GM21529 (cell line): ENCODE data around the gene KISS1R.

Source experiments
- ATAC-seq: cut with Tn5 transposase; IDR thresholded peaks from one replicate; pipeline ENCODE4 v1.9.1; 2021; ENCODE audit not compliant: unreplicated experiment

Gene KISS1R

DNA sequence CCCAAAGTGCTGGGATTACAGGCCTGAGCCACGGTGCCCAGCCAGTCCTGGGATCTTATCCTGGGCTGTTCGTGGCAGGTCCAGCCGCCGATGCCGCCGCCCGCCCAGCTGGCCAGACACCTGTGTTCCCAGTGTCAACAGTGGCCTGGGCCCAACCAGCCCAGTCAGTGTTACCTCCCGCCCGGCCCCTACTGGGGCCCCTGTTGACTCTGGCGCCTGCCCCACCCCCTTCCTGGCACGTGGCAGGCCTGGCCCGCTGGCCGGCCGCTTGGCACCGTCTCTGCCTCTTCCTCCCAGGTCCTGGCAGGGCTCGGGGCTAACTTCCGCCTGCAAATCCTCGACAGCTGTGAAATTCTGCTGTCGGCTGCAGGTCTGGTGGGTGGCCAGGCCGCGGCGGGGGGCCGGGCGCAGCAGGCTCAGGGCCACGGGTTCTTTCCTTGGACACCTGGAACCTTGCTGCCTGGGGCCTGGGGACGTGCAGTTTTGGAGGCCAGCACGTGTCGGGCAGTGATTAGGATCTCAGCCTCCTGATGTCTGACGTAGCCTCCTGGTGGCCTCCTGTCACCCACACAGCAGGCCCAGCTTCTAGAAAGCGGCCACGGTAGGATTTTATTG lies 17.8 kb downstream of the KISS1R start:
- ATAC-seq, result no peak

DNA sequence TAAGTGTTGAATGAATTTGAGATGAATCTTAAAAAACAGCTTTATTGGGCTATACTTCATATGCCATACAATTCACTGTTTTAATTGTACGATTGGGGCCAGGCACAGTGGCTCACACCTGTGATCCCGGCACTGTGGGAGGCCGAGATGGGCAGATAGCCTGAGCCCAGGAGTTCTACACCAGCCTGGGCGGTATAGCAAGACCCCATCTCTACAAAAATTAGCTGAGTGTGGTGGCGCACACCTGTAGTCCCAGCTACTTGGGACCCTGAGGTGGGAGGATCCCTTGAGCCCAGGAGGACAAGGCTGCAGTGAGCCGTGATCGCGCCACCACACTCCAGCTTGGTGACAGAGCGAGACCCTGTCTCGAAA lies 19.0 kb downstream of the KISS1R start:
- no peak for ATAC-seq

DNA sequence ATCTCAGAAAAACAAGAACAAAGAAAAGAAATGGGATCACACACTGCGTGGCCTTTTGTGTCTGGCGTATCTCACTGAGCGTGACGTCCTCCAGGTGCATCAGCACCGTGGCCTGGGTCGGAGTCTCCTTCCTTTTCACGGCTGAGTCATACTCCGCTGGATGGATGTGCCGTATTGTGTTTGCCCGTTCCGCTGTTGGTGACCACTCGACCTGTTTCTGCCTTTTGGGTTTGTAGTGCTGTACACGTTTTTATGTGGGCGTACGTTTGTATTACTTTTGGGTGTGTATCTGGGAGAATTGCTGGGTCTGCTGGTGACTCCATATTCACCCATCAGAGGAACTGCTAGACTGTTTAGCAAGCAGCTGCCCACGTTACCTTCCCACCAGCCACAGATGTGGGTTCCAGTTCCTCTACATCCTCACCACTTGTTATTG lies 20.1 kb downstream of the KISS1R start:
- ATAC-seq, result no peak

DNA sequence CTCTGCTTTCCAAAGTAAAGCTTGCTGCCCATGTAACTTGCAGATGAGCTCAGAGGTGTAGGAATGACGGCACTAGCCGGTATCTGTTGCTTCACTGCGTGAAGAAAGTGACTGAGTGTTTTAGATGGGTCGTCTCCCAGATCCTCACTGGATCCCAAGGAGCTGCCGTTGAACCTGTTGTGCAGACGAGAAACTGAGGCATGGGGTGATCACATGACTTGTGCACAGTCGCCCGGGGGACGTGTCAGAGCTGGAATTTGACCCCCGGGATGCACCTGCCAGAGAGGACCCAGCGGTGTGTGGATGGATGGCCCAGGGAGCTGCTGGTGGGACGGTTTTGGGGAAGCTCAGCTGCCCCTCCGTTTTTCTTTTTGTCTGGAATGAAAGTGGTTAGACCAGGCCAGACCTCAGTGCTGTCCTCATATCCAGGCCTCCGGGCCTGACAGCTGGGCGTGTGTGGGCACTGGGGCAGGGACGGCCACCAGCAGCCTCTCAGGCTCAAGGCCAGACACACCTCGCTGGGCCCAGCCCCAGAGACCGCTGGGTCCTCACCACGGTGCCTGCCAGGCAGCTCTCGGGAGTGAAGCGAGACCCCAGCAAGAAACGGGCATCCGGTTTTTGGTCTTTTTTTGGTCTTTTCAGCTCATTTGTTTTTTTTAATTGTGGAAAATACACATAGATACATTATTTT lies 21.2 kb downstream of the KISS1R start:
- ATAC-seq, result no peak

DNA sequence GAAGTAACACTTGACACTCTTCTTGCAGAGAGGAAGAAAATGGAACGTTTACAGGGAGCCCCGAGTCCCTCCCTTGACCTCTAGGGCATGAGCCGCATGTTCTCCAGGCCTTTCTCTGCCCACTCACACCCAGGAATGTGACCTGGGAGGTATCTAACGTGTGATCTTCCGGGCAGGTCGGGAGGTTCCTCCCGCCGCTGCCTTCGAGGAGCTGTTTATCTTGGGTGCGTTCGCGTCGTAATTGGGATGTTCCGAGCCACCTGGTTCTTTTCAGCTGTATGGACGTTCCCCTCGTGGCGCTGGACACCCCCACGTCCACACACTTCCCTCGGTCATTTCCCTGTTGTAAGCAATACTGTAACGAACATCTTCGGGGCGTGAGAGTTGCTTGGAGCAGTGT lies 22.3 kb downstream of the KISS1R start:
- no peak for ATAC-seq

DNA sequence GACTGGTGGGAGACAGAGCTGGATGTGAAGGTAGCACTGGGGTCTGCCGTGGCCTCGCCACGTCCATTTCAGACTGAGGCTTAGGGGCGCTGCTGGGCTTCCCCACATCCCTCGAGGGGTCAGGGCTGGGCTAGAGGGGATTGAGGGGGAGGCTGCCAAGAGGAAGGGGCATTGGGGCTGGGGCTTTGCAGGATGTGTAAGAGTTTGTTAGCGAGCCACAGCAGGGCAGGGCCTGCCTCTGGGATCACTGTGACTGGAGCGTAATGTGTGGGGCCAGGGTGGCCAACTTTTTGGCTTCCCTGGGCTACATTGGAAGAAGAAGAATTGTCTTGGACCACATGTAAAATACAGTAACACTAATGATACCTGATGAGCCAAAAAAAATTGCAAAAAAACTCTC lies 22.8 kb downstream of the KISS1R start:
- ATAC-seq, result no peak

DNA sequence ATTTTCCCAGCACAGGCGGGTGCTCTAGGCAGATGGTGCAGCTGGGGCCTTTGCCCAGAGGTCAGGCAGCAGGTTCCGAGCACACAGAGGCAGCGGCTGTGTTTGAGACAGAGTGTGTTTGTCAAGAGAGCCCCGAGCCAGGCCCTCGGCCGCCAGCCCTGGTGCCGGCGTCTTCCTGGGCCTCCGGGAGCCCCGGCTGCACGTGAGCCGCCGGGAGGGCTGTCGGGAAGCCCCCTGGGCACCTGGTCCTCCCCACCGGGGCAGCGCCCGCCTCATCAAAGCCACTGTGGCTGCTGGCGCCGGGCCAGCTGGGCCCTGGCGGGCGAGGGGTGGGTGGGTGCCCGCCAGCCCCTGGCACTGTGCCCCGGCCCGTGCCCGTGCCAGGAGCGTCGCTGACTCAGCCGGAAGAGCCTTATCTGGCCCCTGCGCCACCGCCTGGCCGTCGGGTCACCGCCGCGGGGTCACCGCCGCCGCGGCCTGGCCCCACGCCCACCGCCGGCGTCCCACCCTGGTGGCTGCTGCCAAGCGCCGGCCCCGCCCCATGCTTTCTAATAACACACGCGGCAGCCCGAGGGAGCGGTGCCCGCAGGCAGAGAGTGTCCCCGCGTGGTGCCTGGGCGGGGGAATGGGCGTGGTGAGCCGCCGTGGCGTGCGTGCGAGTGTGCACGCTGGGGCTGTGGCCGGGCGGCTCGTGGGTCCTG lies 23.6 kb downstream of the KISS1R start:
- ATAC-seq, result no peak

DNA sequence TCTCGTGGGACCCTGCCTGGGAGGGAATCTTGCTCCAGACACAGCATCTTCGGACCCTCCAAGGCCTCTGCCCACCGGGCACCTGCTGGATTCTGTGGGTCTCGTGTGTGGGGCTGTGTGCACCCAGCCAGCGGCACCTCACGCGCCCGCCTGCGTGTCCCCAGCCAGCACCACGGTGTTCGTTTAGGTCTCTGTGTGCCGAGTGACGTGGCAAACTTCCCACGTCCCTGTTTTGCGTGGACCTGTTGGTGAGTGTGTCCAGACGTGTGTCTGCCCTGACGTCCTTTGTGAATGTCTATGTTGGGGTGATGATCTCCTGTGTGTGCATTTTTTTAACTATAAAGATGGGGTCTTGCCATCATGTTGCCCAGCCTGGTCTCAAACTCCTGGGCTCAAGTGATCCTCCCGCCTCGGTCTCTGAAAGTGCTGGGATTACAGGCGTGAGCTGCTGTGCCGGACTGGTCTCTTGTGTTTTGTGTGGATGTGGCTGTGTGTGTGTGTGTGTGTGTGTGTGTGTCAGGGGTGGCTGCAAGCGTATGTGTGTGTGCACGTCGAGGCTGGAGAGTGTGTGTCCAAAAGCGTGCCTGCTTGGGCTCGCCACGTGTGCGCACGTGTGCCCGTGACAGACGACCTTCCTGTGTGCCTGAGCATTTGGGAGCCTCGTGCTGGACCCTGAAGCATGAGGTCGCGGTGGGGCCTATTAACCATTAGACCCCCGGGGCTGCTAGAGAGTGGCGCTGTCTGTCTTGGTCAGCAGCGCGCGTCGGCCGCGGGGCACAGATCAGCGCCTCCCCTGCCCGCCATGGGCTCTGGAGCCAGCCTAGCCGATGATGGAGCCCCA lies 24.4 kb downstream of the KISS1R start:
- ATAC-seq, result no peak

DNA sequence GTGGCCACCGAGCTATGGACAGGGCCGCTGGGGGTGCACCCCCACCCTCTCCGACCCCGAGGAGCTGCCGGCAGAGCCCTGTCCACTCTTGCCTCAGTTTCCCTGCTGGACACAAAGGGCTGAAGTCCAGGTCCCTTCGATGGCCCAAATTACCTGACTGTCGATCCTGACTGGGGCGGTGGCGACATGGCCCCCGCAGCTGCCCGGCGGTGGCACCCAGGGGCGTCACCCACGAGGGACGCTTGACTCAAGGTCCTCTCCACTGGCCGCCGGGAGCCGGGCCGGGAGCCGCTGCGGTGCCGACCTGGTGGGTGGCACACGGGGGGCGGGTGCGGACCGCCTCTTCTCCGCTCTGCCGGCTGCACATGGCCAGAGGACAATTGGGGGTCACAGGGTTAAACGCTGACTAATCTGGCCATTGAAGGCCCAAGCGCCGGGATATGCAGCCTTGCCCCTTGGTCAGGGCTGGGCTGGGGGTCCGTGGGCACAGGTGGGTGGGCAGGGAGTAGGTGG lies 25.1 kb downstream of the KISS1R start:
- no peak for ATAC-seq

DNA sequence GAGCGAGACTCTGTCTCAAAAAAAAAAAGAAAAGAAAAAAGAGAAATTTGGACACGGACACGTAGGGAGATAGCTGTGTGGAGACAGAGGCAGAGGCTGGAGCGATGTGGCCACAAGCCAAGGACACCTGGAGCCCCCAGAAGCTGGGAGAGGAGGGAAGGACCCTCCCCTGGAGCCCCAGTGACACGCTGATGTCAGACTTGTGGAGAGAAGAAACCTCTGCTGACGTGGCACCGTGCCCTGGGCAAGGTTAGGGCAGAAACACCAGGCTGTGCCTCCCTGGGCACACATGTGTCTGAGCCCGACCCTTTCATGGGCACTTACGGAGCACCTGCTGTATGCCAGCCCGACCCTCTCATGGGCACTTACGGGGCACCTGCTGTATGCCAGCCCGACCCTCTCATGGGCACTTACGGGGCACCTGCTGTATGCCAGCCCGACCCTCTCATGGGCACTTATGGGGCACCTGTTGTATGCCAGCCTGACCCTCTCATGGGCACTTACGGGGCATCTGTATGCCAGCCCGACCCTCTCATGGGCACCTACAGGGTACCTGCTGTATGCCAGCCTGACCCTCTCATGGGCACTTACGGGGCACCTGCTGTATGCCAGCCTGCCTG lies 26.5 kb downstream of the KISS1R start:
- ATAC-seq, result no peak

DNA sequence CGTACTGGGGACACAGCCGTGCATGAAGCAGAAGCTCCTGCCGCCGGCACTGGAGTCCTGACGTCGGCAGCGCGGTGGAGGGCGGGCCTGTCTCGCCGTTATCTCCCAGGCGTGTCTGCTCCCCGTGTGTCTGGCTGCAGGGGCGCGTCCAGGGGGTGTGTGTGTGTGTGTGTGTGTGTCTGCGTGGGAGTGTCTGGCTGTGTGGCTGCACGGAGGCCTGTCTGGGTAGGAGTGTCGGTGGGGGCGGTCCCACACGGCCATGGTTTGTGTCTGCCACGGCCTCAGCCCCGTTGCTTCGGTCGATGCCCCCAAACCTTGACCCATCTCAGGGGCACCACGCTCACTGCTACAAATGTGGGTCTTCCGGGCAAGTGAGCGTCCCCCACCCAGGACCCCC lies 27.0 kb downstream of the KISS1R start:
- no peak for ATAC-seq

DNA sequence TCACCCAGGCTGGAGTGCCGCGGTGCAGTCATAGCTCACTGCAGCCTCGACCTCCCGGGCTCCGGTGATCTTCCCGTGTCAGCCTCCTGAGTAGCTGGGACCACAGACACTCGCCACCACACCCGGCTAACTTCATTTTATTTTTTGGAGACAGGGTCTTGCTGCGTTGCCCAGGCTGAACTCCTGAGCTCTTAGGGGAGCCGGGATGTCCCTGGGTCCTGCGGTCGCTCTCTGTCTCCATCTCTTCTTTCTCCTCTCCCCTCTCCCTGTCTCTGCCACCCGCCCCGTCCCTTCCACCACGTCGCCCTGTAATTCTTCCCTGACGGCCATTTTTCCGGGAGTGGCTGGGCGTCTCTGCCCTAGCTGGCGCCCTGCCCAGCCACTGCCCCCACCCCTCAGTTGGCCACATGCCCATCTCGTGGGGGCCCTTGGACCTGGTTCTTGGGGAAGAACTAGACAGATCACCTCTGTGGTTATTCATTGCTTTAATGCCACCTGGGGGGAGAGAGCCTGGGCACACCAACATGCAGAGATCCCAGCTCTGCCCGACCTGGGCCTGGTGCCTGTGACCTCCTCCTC lies 27.6 kb downstream of the KISS1R start:
- ATAC-seq, result no peak

DNA sequence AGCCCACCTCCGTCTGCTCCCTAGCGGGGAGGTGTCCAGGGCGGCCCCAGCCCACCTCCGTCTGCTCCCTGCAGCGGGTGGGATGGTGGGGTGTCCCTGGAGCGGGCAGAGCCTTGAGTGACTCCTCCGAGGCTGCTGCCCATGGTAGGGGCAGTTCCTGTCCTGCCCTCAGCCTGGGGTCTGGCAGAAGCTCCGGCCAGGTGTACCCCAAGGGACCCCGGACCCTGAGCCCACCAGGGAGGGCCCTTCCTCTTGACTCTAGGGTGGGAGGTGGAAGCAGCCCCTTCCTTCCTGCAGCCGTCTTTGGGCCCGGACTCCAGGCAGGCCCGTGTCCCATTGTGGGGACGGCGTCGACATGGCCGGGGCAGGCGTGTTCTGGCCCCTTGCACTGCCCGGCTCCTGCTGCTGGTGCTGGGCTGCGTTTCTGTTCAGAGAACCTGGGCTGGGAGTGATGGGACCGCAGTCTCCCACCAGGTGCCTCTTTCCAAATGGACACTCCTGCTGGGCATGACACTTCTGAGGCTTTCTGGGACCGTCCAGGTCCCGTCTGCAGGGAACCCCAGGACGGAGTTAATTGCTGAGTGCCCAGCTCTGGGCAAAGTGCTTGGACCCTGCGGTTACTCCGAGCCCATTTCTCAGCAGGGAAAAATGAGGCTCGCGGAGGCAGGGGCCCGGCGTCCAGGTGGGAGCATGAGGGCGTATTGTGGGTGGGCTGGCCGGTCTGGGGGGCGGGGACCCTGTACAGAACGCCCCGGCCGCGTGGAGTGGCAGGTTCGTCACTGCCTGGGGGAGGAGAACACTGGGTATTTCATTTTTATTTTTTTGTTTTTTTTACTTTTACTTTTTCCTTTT lies 28.5 kb downstream of the KISS1R start:
- no peak for ATAC-seq

DNA sequence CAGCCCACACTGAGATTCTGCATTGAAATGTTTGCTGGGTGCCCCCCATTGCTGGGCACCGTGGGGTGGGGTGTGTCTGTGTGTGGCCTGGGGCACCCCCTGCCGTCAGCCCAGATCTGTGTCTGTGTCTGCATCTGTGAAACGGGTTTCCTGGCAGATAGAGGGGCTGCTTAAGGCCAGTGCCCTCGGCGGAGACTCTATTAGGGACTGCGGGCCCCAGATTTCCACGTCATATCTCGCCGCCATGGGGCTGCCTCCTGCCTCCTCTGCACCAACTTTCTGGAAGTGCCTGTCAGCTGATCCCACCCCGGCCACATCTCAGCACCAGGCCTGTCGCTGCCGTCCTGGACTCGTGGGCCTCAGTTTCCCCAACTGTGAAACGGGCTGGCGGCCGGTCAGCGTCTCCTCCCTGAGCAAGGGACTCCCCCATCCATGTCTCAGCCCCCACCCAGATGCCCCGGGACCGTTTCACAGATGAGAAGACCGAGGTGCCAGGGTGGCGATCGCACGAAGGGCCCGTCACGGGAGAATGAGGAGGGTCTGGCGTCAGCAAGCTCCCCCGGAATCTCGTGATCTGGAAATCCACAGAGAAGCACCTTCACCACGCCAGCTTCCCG lies 30.1 kb downstream of the KISS1R start:
- peak; percentile 10 for ATAC-seq

DNA sequence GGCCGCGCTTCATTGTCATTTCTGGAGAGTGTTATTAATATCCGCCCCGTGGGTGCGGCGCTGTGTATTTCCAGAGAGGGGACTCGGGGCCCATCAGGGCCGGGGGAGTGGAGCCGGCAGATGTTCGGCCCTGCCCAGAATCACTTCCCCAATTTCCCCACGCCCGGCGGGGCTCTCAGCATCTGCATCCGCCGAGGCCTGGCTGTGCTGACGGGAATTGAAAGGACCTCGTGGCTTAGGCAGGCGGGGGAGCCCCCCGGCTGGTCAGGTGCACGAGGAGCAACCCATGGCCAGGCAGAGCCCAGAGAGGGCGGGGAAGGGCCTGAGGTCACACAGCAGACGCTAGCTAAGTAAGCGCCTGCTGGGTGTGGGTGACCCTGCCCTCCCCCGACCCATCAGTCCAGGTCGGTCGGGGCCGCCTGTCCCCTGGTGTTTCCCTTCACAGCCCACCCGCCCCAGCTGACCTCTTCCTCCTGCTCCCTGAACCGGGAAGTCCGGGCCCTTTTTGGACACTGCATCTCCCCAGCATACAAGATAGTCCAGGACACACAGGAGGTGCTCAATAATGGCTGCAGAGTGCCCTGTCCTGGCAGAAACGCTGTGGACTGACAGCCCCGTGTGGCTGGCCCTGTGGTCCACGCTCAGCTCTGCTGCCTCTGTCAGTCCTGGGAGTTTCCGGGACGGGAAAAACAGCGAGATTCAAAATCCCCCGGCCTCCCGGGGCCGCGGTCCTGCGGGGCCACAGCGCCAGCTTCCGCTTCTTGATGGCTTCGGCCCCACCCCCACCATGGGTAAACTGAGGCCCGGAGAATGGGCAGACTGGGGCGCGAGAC lies 30.8 kb downstream of the KISS1R start:
- ATAC-seq, result peak; percentile 59

DNA sequence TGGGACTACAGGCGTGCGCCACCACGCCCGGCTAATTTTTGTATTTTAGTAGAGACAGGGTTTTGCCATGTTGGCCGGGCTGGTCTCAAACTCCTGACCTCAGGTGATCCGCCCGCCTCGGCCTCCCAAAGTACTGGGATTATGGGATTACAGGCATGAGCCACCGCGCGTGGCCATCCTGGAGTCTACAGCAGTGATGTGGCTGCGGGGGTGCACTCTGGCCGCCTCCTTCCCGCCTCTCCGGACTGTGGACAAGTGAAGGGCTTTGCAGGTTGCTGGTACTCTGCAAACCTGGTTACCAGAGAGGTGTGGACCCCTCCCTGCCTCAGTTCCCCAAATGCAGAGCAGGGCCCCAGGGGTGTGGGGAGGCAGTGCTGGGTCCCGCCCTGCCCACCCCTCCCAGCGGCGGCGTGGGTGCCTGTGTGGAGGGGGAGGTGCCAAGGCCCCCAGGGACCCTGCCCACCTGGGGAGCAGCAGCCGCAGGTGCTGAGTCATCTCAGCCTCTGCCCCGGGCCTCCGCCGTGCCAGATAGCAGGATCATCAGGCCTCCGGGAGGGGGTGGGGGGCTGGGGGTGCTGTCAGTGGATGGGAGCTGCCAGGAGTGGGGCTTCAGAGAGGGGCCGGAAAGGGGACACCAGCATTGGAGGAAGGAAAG lies 31.8 kb downstream of the KISS1R start:
- ATAC-seq, result no peak

DNA sequence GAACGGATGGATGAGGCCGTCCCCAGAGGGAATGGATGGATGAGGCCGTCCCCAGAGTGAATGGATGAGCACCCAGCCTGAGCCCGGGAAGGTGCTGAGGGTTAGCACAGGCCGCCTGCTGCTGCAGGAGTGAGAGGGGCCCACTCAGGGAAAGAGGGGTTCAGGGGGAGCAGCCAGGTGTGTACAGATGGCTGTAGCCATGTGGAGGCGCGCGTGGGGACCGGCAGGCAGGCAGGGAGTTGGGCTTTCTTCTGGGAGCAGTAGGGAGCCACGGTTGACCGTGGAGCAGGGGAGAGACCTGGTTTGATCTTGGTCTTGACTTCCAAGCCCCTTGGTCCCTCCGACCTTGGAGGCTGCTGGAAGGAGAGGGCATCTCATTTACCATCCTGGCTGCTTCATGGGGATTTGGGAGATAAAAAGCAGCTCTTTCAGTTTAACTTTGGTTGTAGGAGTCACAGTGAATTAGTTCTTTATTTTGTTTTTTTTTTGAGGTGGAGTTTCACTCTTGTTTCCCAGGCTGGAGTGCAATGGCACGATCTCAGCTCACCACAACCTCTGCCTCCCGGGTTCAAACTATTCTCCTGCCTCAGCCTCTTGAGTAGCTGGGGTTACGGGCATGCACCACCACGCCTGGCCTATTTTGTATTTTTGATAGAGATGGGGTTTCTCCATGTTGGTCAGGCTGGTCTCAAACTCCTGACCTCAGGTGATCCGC lies 33.4 kb downstream of the KISS1R start:
- no peak for ATAC-seq
